HG03139 (cell line): Measurements from ENCODE around the gene RRAGC.
A peak's percentile ranks its signal among the peaks of the same experiment; 100 is the strongest.
"Not testable (repeated sequence)": the region's sequence is repeated elsewhere in the genome, so short reads cannot be mapped to it uniquely, and the experiment has no call there.

Experiments
- ATAC-seq: cut with Tn5 transposase; IDR thresholded peaks from one replicate; pipeline ENCODE4 v1.9.1; 2021; ENCODE audit not compliant: unreplicated experiment

The RRAGC gene

DNA sequence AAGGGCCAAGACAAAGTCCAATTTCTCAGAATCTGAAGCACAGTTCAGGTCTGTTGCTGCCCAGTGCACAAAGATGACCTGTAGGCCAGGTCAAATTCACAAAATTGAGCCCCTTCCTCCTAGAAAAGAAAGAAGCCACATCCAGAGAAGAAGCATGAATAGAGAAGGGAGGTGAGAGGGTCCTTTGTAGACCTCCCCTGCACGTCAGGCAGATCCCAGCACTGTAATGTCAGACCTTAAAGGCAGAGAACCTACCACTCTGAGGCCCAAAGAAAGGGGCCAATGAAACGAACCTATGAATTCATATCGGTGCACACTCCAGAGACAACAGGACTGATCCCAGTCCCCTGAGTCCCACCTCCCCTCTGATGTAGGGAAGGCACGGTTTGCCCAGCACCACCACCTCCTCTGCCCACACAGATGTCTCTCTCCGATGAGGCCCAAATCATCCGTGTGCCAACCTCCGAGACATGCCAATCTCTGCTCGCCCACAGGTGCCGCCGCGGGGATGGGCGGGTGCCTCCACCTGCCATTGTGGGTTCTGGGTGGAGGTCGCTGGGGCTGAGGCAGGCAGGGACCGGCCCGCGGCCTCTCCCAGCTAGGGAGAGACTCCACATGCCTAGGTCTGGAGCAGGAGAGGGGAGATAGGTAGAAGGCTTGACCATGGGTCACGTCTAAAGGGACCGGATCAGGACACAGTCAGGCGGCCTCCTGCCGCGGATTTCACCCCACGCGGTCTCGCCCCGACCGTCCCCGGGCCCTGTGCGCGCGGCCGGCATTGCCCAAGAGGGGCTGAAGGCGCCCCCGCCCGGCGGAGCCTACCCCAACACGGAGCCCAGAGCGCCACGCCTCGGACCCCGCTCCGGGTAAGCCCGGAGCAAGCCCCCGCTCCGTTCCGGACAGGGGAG is 42.1 kb downstream of the RRAGC start:
- ATAC-seq = no peak

DNA sequence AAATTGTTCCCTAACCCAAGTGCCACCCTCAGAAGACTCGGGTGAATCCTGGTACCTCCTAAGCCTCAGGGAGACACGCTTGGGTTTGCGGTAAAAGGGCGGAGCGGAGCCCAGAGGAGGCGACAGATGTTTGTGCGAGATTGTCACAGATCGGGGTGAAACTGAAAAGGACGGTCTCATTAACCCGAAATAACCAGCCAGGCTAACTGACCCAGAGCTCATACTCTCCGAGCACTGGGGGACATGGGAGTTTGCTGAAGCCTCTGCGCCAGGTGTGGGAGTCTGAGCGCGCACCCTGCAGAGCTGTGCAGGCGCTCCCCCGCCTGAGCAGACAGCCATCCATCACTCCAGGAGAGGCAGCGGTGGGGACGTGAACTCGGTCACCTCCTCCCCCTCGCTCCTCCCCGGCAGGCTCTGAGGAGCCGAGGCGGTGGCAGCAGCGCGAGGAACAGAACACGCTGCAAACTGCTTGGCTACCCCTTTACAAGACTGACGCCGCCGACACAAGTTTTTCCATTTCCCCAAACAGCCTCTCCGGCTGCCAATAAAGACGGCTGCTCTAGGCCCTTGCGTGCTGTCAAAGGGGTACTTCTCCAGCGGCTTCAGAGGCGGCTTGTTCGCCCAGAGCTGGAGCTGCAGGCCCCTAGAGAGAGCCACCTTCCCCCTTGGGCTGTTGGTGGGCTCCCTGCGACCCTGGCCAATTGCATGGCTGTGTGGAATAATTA is 43.5 kb downstream of the RRAGC start:
- ATAC-seq = peak; percentile 67

DNA sequence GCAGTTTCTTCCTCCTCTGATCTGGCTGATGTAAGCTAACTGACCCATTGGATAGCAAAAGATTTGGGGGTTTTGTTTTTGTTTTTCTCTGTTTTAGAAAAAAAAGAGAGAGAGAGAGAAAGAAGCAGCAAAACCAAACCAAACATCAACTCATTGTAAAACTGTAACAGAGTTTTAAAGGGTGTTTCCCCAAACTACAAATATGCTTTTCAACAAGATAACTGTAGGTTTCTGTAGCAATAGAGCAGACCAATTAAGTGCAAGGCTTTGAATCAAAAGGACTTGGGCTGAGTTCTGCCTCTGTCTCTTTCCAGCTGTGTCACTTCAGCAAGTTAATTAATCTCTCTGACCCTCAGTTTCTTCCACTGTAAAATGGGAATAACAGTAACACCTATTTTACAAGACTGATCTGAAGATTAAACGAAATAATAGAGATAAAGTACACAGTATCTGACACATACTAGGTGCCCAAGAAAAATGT is 44.5 kb downstream of the RRAGC start:
- ATAC-seq = no peak

DNA sequence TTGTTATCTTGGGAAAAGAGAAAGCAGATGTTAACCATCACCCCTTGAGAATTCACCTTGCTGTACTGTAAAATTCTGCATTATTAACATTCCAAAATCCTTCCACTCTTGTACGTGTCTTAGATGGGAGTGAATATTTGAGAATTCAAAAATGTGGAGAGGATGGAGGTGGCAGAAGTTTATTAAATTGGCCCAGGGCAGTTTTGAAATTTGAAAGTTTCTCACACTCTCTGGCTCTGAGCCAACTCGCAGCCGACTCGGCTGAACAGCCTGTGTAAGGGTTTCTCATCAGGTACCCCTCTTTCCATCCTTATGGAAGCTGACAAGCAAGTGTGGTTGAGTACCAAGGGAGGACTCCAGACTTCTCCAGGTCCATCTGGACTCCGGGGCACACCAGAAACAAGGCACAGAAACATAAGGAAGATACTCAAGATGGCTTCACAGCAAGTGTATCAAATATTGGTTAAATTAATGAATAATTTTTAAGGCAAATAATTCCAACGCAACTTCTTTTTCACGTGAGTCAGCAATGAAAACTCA is 45.1 kb downstream of the RRAGC start:
- no peak for ATAC-seq

DNA sequence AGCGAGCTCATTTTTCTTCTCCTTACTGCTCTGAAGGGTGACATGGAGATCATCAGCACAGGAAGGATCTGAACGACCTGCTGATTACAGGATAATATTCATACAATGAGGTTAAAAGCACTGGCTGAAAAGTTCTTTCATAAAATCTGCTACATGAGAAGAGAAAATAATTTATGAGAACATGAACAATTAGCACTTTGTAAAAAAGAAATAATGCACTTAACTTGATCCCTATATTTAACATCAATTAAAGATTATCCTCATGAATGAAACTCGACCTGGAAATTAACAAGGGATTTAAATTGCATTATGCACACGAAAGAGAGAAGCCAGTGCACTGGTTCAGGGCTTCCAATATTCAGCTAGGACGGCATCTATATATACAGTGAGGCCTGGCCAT is 46.6 kb downstream of the RRAGC start:
- ATAC-seq = no peak

DNA sequence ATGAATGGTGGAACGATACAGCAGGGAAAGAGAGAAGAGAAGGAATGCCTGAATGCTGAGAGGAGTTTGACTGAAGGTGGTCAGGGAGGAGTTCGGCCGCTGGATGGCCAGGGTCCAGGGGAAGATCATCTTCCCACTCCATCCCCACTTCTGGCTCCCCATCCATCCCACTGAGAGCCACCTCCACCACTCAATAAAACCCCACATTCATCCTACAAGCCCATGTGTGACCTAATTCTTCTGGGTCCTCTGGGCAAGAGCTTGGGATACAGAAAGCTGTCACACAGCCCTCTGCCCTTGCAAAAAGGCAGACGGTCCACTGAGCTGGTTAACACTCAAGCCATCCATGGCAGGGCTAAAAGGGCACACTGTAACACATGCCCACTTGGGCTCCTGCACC is 48.1 kb downstream of the RRAGC start:
- not testable (repeated sequence) for ATAC-seq

DNA sequence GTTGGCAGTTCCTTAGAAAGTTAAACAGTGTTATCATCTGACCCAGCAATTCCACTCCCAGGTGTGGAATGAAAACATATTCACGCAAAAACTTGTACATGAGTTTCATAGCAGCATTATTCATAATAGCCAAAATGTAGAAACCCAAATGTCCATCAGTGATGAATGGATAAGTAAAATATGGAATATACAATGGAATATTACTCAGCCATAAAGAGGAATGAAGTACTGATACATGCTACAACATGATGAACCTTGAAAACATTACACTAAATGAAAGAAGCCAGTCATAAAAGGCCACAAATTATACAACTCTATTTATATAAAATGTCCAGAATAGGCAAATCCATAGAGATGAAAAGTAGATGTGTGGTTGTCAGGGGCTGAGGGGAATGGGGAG is 53.5 kb downstream of the RRAGC start:
- no peak for ATAC-seq

DNA sequence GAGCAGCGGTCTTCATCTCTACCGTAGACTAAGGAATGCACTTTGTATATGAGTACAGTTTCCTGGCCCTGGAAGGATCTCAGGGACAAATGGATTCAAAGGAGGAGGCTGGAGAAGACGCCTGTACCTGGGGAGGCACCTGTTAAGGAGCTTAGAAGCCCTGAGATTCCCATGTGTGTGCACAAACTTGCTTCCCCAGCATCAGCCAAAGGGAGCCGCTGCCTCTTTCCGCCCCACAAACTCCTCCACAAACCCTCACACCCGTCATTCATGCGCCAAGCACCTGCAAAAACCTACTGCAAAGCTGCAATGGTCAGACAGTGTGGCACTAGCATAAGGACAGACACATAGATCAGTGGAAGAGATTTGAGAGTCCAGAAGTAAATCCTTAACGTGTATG is 54.5 kb downstream of the RRAGC start:
- no peak for ATAC-seq

DNA sequence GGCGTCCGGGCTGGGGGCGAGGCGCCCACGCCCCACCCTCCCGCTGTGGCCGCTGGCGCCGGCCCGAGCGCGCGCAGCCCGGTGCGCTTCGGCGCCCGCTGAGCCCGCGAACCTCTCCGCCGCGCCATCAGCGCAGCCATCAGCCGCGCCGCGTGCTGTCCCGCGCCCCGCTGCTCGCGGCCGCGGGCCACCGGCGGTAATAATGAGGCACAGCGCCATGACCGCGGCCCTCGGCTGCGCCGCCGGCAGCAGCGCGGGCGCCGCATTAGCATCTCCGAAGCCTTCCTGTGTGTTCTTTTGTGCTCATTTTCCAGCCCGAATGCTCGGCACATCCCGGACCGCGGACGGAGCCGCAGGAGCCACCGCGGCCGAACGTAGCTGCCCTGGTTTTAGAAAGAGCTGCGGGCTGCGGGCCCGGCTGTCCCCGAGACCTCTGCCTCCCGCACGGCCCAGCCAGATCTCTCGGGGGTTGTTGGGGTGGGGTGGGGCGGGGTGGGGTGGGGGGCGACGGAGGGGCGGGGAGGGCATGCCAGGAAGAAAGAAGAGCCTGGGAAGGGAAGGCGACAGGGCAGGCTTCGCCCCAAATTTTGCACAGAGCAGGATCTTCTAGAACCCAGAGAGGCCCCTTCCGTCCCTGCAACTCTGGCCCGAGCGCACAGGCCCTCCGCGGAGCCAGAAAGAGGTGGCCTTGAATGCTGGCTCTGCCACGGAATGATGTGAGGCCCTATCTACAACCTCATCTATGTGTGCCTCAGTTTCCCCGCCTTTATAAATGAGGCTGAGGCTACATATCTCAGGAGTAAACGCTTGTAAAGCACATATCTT is 55.3 kb downstream of the RRAGC start:
- no peak for ATAC-seq

DNA sequence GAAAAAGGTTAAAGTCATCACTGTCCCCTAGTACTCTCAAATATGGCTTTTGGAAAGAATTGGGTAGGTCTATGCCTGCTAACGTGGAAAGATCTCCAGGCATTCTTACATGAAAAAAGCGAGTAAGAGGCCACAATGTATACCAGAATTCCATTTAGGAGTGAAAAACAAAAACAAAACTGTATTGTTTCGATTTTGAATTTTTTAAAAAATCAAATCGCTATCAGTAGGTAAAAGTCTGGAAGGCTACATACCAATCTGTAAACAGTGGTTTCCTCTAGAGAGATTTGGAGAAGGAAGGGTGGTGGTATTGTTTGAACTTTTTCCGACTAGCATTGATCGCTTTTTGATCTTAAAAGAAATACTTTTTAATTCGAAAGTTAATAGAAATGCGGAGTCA is 55.9 kb downstream of the RRAGC start:
- ATAC-seq = no peak

DNA sequence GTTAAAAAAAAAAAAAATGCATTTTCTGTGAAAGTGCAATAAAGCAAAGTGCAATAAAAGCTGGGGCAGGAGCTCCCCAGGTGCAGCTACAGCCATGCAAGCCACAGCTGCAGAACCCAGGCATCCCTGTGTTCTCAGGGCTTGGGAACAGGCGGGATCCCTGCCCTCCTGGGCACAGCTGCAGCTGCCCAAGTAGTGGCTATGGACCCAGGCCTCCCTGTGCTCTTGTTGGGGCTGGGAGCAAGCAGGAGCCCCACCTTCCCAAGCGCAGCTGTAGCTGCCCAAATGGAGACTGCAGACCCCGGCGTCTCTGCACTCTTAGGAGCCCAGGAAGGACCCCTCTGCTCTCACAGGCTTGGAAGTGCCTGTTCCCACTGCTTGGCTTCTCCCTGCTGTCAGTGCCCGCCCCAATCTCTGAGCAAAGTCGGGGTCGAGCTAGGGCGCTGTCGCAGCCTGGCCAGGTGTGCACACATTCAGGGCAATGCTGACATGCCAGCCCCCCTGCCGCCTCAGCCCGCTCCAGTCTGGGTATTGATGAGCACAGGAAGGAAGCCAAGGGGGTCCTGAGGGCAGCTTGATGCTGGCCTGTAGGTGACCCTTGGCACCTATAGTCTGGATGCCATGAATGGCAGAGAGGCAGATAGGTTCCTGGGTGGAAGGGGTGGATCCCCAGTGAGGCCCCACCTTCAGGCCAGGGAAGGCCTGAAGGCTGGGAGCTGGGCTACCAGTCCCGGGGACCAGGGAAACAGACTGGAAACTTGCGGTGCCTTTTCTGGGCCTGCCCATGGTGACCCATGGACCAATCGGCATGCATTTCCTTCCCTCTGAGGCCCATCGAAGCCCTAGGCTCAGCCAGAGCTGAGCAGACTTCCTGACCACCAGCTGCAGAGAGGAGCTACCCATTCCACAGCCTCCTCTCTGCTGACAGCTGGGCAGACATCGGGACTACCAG is 58.6 kb downstream of the RRAGC start:
- ATAC-seq = no peak

DNA sequence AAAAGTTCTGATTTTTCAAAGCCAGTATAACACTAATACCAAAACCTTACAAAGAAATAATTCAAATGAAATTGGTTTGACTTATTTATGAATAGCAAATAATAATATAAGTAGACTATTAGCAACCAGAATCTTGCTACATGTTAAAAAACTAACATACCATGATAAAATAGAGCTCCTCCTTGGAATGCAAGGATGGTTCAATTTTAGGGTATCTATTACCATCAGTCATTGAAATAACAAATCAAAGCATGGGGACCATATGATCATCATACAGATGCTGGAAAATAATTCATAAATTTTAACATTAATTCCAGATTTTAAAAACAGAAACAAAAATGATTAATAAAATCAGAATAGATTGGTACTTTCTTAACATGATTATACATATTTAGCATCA is 66.3 kb downstream of the RRAGC start:
- ATAC-seq = no peak

DNA sequence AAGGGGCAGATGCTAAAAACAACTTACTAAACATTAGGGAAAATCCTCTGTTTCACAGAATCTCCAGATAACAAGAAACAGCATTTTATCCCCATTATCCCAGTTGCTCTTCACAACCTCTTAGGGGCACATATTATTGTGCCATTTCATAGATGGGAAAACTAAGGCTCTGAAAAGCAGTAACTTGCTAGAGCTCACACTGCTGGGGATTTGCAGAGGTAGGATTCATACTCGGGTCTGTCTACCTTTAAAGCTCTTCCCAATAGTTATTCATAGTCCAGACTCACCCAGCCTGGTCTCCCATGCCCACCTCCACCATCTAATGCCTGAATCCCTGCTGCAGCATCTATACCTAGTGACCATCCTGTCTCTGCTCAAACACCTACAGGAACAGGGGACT is 67.7 kb downstream of the RRAGC start:
- no peak for ATAC-seq

DNA sequence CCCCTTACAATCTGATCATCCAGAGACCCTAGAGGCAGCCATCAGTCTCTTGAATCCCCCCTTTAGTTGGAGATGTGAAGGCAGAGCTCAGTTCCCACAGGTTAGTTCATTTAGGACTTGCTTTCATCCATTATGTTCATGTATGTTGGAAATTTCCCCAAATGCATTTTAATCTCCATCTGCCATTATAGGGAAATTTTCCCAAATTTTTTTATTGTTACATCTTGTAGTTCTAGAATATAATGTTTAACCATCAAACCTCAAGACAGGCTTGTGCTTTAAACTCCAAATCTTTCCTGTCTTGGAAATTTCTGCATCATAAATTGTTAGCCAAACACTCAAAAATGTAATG is 68.4 kb downstream of the RRAGC start:
- no peak for ATAC-seq

DNA sequence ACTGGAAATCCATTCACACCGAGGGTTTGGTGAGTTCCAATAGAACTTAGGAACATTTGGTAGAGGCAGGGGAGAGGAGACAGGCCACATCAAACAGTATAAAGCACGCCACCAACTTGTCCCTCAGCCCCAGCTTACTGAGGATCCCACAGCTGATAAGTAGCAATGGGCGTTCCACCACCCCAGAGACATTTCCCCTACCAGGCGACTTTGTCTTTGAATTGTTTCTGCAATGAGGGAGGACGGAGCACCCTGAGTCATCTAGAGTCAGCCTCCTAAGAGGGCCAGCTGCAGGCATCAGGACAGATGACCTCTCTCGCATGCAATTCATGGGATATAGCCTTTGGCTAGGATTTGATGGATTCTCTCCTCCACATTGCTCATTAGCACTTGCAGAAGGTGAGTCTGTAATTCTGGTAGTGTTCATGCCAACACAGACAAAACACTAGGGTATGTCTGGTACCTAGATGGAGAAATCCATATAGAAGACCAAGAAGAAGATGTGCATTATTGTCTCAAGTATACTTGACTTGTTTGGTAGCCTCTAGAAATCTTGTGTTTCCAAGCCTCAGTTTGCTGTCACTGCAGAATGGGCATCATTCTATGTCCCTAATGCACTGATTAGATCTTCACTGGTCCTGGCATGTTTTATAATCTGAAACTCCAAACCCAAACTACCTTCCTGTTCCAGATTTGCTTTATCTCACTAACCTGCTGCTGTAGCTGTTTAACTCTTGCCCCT is 69.0 kb downstream of the RRAGC start:
- no peak for ATAC-seq

DNA sequence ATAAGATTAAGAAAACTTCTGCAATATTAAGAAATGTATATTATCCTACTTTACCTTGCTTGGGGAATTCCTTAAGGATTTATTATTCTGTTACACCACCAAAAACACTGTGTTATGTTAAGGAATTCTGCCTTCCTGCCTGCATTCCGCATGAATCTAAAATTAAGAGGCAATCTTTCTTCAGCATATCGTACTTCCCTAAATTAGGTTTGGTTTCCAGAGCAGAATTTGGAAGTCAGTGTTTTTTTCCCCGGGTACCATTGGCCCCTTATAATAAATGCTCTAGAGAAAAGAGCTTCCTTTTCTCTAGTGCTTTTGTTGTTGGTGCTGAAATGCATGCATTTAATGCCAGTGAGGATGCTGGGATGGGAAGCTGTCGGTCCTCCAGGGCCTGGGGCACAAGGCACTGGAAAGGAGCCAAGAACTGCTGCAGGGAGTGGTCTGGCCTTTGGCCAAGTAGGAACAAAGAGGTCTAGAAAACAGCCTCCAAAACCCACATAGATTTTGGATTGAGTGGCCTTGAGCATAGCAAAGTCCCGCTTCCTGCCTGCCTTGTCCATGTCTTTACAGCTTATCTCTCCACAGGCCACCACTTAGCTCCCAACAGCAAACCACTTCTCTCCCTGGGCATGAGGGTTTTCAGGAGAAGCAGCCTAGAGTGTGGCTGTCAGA is 69.9 kb downstream of the RRAGC start:
- ATAC-seq = no peak

DNA sequence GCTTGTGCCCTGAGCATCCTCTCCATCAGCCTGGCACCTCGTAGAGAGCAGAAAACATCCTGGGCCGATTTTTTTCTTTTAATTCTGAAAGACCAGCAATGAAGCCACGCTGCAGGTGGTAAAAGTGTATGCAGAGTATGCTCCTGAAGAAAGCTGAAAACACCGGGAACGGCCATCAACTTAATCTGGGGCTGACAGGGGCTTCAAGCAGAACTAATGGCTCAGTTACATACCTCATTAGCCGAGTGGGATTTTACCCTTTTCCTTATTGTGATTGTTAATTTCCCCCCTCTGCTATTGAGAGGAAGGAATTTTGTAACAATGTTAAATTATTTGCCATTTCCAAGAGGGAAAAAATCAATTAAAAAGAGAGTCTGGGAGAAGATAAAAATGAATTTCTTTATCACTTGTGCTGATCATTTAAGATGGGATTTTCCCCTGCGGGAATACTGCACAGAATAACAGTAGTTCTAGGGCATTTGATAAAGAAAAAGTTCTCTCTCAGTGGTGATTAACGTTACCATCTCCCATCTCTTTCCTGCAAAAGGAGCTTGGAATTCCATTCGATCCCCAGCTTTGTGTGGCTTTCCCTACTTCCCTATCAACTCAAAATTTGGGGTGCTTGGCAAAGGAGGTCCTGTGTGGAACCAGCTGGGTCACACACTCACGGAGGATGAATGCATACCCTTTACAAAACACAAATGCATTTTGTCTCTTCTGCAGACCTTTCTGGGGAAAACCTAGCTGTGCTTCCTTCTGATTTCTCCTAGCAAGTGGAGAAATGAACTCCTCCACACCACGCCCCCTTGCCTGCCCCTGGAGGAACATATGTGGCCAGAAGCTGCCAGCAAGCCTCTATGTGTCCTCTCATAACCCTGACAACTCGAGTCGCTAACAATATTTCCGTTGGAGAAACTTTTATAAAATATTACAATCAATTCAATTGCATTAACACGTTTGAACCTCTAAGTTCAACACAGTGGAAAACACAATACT is 70.9 kb downstream of the RRAGC start:
- ATAC-seq = no peak
